Measurements from ENCODE around the gene CCDC126.

DNA sequence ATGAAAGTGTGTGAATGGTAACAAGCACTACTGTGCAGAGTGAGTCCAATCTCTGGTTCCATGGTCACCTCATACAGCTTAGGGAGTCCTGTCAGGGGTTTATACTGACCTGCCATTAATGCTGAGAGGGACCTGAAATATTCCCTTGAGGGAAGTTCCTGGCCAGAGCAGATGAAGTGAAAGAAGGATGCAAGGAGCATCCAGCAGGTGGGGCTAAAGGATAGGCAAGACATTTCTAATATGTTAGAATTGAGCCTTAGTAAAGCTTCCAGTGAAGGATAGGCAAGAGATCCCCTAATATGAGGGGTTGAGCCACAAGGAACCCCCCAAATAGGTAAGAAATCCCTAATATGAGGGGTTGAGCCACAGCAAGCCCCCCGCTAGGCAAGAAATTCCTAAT lies 57.3 kb downstream of the CCDC126 start:
- TF ChIP-seq POLR2A (IDR thresholded peaks at IDR 0.05; ENCODE audit: low read depth, low read length), result no peak
- no peak for TF ChIP-seq POLR2AphosphoS5 (IDR thresholded peaks at IDR 0.05; ENCODE audit: low read depth, low read length)
- TF ChIP-seq TAF1 (IDR thresholded peaks at IDR 0.05; ENCODE audit: low read depth, low read length), result no peak
- TF ChIP-seq PAX5 (IDR thresholded peaks at IDR 0.05; ENCODE audit: insufficient read depth, low read length, severe bottlenecking), result no peak

Measured in GM12891 (cell line).